Fibroblast of gingiva (primary cell): ENCODE data around the gene SORCS2.
"Not testable (repeated sequence)": the region's sequence is repeated elsewhere in the genome, so short reads cannot be mapped to it uniquely, and the experiment has no call there.

Experiments
- DNase-seq: peaks from one replicate; pipeline ENCODE4 v3.0.0-alpha.2; 2011; ENCODE audit warnings: low read depth

SORCS2 gene

DNA sequence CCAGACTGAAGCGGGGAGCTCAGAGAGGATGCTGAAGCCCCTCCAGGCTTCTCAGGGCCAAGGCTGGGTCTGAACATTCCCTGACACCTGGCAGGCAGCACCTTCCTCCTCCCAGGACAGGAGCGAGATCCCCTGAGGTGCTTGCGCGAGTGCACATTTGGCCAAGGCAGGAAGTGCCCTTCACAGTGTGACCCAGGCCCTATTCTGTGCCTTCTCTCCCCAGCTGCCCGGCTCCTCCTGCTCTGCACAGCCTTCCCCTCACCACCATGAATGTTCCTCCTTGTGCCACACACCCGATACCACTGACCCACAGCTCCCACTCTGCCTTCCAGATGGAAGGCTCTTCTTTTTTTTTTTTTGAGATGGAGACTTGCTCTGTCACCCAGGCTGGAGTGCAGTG lies 259.5 kb downstream of the SORCS2 start:
- DNase-seq = no peak

DNA sequence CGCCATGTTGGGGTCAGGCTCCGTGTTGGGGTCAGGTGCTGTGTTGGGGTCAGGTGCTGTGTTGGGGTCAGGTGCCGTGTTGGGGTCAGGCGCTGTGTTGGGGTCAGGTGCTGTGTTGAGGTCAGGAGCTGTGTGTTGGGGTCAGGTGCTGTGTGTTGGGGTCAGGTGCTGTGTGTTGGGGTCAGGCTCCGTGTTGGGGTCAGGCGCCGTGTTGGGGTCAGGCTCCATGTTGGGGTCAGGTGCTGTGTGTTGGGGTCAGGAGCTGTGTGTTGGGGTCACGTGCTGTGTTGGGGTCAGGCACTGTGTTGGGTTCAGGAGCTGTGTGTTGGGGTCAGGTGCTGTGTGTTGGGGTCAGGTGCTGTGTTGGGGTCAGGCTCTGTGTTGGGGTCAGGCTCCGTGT lies 260.5 kb downstream of the SORCS2 start:
- not testable (repeated sequence) for DNase-seq

DNA sequence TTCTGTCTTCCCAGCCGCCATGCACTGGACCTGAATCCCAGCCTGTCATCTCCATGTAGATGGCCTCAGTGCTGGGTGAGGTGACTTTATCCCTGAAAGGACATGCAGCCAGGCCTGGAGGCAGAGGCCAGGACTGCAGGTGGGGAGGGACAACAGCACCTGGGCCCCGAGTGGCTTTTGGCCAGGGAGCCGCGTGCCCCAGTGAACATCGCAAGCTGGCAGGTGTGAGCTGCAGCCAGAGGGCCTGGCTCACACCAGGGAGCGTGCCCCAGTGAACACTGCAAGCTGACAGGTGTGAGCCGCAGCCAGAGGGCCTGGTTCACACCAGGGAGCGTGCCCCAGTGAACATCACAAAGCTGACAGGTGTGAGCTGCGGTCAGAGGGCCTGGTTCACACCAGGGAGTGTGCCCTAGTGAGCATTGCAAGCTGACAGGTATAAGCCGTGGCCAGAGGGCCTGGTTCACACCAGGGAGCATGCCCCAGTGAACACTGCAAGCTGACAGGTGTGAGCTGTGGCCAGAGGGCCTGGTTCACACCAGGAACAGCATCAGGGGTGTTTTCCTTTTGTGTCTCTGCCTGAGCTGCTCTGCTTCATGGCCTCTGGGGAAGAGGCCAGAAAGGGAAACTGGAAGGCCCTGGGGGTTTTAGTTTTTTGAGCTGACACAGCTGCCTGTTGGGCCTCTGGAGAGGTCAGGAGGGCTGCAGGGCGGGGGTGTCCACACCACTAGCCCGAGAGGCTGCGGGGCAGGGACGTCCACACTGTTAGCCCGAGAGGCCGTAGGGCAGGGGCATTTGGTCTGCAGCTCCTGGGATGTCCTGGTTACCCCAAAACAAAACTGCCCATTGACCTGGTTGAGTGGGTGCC lies 265.1 kb downstream of the SORCS2 start:
- DNase-seq = no peak

DNA sequence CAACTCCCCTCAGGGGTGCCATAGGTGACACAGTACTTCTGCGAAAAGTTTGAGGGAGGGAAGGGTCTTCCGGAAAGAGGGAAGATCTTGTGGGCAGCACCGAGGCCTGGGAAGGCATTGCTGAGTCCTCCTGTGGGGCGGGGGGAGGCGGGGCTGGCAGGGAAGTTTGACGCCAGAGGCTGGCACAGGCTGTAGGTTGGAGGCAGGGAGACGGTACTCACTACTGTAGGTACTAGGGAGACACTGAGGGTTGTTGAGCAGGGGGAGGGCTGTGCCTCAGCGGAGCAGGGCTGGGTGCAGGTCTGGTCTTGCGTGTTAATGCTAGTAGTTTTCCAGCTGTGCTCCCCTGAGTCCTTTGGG lies 265.7 kb downstream of the SORCS2 start:
- no peak for DNase-seq

DNA sequence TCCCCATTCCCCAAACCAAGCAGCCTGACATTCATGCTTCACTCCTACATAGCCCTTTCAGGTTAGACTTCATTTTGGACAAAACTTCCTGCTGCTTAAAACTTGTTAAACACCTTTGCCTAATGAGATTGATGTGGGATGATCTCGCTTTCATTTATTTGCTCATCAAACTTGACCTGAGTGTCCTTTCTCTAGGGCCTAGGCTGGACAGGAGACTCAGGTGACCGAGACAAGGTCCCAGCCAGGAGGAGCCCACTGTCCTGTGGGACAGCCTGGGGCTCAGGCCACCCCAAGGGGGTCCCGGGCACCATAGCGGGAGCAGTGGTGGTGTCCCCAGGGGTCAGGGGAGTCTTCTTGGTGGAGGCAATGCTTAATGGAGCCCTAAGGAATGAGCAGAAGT lies 266.1 kb downstream of the SORCS2 start:
- DNase-seq = no peak

DNA sequence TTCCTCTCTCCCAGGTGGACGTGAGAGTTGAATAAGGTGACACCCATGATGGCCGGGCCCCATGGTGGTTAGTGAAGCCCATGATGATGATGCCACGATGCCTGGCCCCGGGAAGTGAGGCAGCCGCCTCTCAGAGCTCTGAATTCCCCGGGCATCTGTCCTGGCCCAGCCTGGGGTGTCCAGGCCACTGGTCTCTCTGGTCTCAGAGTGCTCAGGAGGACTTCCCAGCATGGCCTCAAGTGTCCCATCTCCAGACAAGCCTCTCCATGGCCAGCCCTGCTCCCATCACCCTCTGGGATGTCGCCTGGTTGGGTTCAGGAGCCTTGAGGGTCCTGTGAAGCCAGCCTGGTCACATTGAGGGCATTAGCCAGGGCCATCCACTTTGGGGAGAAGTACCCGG lies 267.1 kb downstream of the SORCS2 start:
- DNase-seq = no peak

GRCh38 chr4:7460566-7460965 lies 268.2 kb downstream of the SORCS2 start:
- no peak for DNase-seq

GRCh38 chr4:7461230-7461629 lies 268.9 kb downstream of the SORCS2 start:
- no peak for DNase-seq

- DNase-seq = no peak
These were observed 270.2 kb downstream of the SORCS2 start for GRCh38 chr4:7462509-7462971.

DNA sequence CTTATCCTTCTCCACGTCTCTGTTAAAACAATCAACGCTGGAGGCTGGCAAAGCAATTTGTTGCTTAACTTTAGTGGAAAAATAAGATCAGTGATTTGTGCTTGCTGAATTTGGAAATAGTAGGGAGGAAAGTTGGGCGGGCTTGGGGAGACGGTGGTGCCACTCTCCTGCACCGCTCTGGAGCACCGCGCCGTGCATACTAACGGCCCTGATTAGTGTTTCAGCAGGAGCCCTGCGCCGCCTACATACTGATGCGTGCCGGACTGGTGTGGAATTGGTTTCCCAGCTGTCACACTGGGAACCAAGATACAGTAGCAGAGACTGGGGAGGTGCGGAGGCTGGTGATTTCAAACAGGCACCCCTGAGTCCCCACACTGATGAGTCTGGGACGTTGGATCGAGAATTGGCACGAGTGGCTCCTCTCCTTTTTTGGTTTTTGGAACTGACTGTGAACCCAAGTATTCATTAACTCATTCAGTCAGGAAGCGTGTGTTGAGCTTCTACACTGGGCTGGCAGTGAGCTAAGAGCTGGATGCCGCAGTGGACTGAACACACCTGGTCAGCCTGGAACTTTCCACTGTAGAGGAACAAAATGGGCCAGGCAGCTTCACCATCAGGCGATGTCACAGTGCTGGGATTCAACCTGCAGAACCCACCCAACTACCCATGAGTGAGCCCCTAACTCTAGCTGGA lies 271.4 kb downstream of the SORCS2 start:
- DNase-seq = no peak

GRCh38 chr4:7464259-7464655 lies 271.9 kb downstream of the SORCS2 start:
- DNase-seq = no peak

- no peak for DNase-seq
These were observed 272.7 kb downstream of the SORCS2 start for GRCh38 chr4:7465017-7465416.

DNA sequence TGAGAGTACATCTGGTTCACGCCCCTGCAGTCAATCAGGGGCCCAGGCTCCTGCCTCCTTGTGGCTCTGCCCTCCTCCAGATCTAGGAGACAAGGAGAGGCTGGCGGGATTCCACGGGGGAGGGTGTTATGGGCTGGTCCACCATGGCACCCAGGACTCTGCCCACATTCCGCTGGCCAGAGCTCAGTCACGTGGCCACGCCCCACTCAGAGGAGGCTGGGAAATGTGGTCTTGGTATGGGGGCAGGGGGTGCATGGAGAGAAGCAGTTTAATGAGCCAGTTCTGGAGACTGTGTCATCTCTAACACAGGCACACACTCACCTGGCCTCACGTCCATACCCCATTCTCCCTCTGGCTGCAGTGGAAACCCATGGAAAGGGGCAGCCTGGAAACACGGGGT lies 273.9 kb downstream of the SORCS2 start:
- no peak for DNase-seq

GRCh38 chr4:7466904-7467303 lies 274.6 kb downstream of the SORCS2 start:
- DNase-seq = no peak

- DNase-seq = no peak
These were observed 275.1 kb downstream of the SORCS2 start for GRCh38 chr4:7467471-7467870.

- no peak for DNase-seq
These were observed 276.7 kb downstream of the SORCS2 start for GRCh38 chr4:7469023-7469422.

GRCh38 chr4:7470111-7470510 lies 277.8 kb downstream of the SORCS2 start:
- no peak for DNase-seq

- no peak for DNase-seq
These were observed 278.3 kb downstream of the SORCS2 start for GRCh38 chr4:7470522-7471128.

GRCh38 chr4:7472442-7473013 lies 280.2 kb downstream of the SORCS2 start:
- no peak for DNase-seq

DNA sequence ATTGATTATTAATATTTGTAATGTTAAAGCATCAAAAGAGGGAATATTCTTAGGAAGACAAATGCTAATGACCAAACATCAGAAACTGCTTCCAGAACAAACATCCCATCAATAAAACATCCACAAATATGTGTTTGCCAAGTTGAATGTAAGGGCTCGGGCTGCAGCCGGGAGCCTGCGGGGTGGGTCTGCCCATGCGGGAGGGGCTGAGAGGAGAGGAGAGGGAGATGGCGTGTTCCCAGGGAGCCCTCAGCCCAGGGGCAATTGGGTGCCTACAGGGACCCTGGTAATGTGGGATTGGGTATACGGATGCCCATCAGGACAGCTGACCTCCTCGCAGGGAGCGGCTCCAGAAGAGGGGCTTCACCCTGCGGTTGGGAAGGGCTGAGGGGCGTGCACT lies 280.7 kb downstream of the SORCS2 start:
- DNase-seq = no peak

DNA sequence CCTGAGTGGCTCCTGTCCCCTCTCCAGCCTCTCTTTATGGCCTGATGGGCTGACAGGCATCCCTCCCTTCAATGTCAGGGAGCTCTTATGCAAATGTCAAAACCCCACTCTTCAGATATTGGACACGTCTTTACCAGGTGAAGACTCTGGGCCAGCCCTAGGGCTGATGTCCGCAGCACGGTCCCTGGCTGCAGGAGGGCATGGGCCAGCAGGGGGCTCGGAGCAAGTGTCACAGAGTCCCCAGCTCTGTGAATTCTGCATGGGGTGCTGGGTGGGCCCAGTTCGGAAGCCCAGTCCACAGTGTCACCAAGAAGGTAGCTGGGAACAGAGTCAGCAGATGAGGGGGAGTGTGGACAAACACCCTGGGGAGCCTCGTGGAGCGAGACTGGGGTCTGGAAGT lies 282.0 kb downstream of the SORCS2 start:
- no peak for DNase-seq

- DNase-seq = no peak
These were observed 282.9 kb downstream of the SORCS2 start for GRCh38 chr4:7475207-7475606.

DNA sequence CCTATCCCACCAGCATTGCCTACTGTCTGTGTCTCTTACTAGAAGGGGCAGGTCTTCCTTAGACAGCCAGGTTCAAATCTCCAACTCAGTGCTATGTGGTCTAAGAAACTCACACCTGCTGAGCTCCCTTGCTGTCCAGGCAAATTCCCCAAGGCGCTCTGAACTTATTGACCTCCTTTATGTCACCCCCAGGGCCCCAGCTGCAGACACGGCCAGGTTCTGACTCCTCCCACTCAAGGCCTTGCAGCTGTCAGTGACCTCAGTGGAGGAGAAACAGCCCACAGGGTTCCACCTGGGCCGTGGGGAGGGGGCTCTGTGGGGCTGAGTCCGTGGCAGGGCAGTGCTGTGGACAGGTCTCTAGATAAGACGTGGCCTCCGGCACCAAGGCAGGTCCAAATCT lies 284.5 kb downstream of the SORCS2 start:
- DNase-seq = no peak
